Measurements from ENCODE around the gene DPYSL5.

DPYSL5 gene

GRCh38 chr2:26884486-26884885 lies 36.6 kb downstream of the DPYSL5 start:
- Histone ChIP-seq H3K9me2 (ENCODE audit: low read depth, low read length) (no peaks in the 10 kb centered on the region), H4K20me1 (ENCODE audit: insufficient read depth, low read length) (no peaks in the 10 kb centered on the region), H3F3A (ENCODE audit: insufficient read depth, low read length) (no peaks in the 10 kb centered on the region), H3K9ac (ENCODE audit: low read length) (no peak overlapping the region), H3K27ac (ENCODE audit: low read depth, low read length, poor library complexity, severe bottlenecking) (no peak overlapping the region), H3K27me3 (ENCODE audit: insufficient read depth, low read length) (peaks cover 5% of the 10 kb centered on the region; the same call in 1 of the 2 replicates), H3K36me3 (ENCODE audit: insufficient read depth, low read length) (no peaks in the 10 kb centered on the region), H3K4me3 (ENCODE audit: low read depth, low read length, poor library complexity, severe bottlenecking) (no peak overlapping the region), H2AFZ (ENCODE audit: low read length) (no peak overlapping the region), H3K4me1 (ENCODE audit: insufficient read depth, low read length, severe bottlenecking) (no peaks in the 10 kb centered on the region), H3K79me2 (ENCODE audit: insufficient read depth, low read length) (no peaks in the 10 kb centered on the region), H3K9me3 (ENCODE audit: low read length) (no peaks in the 10 kb centered on the region), H3K4me2 (ENCODE audit: low read length) (no peak overlapping the region)
- no peak for TF ChIP-seq CTCF (IDR thresholded peaks at IDR 0.05; ENCODE audit: low read length)
- TF ChIP-seq EZH2 (IDR thresholded peaks at IDR 0.05; ENCODE audit: borderline replicate concordance, low read length), result no peak

DNA sequence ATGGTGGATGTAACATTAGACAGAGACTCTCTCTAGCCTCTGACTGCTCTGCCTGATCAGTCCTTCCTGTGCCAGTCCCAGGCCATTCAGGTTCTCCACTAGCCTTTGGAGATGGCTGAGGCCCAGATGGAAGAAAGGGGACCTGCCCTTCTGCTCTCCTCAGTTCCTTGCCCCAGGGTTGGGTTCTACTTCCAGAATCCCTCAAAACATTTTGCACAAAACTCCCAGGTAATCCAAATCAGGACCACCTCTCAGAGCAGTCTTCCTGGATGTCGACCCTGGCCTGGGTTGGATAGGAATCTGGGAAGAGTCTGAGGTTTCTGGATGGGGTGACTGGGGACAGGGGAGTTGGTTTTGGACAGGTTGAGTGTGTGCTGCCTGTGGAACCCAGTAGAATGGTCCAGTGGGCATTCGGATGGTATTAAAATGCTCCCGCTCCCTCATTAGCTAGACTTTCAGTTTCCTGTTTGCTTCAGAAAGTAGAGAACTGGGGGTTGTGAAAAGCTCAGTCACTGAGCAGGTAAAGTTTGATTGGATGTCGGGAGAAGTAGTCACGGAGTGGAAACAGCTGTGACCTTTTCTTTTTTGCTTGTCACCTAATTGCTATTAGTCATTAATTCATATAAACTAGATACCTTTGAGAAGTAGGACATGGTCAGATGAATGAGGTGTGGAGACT lies 37.9 kb downstream of the DPYSL5 start:
- H3K27ac ChIP-seq (ENCODE audit: low read depth, low read length, poor library complexity, severe bottlenecking), result no peak overlapping the region
- H3K79me2 ChIP-seq (ENCODE audit: insufficient read depth, low read length), result no peaks in the 10 kb centered on the region
- no peaks in the 10 kb centered on the region for H3K4me1 ChIP-seq (ENCODE audit: insufficient read depth, low read length, severe bottlenecking)
- peaks cover 5% of the 10 kb centered on the region; the same call in 1 of the 2 replicates for H3K27me3 ChIP-seq (ENCODE audit: insufficient read depth, low read length)
- H3K4me3 ChIP-seq (ENCODE audit: low read depth, low read length, poor library complexity, severe bottlenecking), result no peak overlapping the region
- no peaks in the 10 kb centered on the region for H4K20me1 ChIP-seq (ENCODE audit: insufficient read depth, low read length)
- H3K9ac ChIP-seq (ENCODE audit: low read length), result no peak overlapping the region
- TF ChIP-seq CTCF (IDR thresholded peaks at IDR 0.05; ENCODE audit: low read length) (no peak), EZH2 (IDR thresholded peaks at IDR 0.05; ENCODE audit: borderline replicate concordance, low read length) (no peak)
- H3F3A ChIP-seq (ENCODE audit: insufficient read depth, low read length), result no peaks in the 10 kb centered on the region
- no peaks in the 10 kb centered on the region for H3K36me3 ChIP-seq (ENCODE audit: insufficient read depth, low read length)
- H3K9me2 ChIP-seq (ENCODE audit: low read depth, low read length), result no peaks in the 10 kb centered on the region
- H2AFZ ChIP-seq (ENCODE audit: low read length), result no peak overlapping the region
- H3K4me2 ChIP-seq (ENCODE audit: low read length), result no peak overlapping the region
- H3K9me3 ChIP-seq (ENCODE audit: low read length), result no peaks in the 10 kb centered on the region

GRCh38 chr2:26886736-26887135 lies 38.8 kb downstream of the DPYSL5 start:
- H3K27ac ChIP-seq (ENCODE audit: low read depth, low read length, poor library complexity, severe bottlenecking), result no peak overlapping the region
- no peaks in the 10 kb centered on the region for H3K79me2 ChIP-seq (ENCODE audit: insufficient read depth, low read length)
- no peaks in the 10 kb centered on the region for H3K9me3 ChIP-seq (ENCODE audit: low read length)
- TF ChIP-seq EZH2 (IDR thresholded peaks at IDR 0.05; ENCODE audit: borderline replicate concordance, low read length), result no peak
- TF ChIP-seq CTCF (IDR thresholded peaks at IDR 0.05; ENCODE audit: low read length), result no peak
- H3K4me3 ChIP-seq (ENCODE audit: low read depth, low read length, poor library complexity, severe bottlenecking), result no peak overlapping the region
- H3K4me2 ChIP-seq (ENCODE audit: low read length), result no peak overlapping the region
- no peaks in the 10 kb centered on the region for H3K4me1 ChIP-seq (ENCODE audit: insufficient read depth, low read length, severe bottlenecking)
- no peak overlapping the region for H2AFZ ChIP-seq (ENCODE audit: low read length)
- peaks cover 5% of the 10 kb centered on the region; the same call in 1 of the 2 replicates for H3K27me3 ChIP-seq (ENCODE audit: insufficient read depth, low read length)
- H4K20me1 ChIP-seq (ENCODE audit: insufficient read depth, low read length), result no peaks in the 10 kb centered on the region
- no peaks in the 10 kb centered on the region for H3K9me2 ChIP-seq (ENCODE audit: low read depth, low read length)
- no peak overlapping the region for H3K9ac ChIP-seq (ENCODE audit: low read length)
- no peaks in the 10 kb centered on the region for H3F3A ChIP-seq (ENCODE audit: insufficient read depth, low read length)
- no peaks in the 10 kb centered on the region for H3K36me3 ChIP-seq (ENCODE audit: insufficient read depth, low read length)
